Activated CD8-positive, alpha-beta memory T cell treated with anti-CD3 and anti-CD28 coated beads, Interleukin-2, amount 50 U/mL, for 48 hours (primary cell): ENCODE results near the gene FBXW11.
"Not testable (repeated sequence)": the region's sequence is repeated elsewhere in the genome, so short reads cannot be mapped to it uniquely, and the experiment has no call there.

ENCODE experiments used
- DNase-seq: peaks from one replicate; pipeline ENCODE4 v3.0.0-alpha.2; 2020

Gene FBXW11

GRCh38 chr5:171980792-171981191, 25.6 kb downstream of the FBXW11 start:
- DNase-seq, result no peak

DNA sequence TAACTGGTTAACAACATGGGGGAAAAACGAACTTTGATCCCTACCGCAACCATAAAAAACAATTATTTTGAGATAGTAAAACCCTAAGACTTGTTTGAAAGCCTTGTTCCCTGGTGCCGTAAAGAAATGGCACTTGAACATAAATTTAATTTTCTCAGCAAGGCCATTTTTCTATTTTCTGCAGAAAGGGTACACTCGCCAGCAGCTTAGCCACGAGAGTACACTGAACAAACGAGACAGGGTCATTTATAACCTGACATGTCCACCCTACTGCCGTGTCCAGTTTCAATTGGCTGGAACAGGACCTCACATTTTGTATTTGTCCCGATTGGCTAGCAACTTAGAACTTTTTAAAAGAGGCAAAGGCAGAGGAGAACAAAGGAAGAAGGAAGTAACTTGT, 26.8 kb downstream of the FBXW11 start:
- no peak for DNase-seq

GRCh38 chr5:171978519-171978918, 27.9 kb downstream of the FBXW11 start:
- DNase-seq, result no peak

DNA sequence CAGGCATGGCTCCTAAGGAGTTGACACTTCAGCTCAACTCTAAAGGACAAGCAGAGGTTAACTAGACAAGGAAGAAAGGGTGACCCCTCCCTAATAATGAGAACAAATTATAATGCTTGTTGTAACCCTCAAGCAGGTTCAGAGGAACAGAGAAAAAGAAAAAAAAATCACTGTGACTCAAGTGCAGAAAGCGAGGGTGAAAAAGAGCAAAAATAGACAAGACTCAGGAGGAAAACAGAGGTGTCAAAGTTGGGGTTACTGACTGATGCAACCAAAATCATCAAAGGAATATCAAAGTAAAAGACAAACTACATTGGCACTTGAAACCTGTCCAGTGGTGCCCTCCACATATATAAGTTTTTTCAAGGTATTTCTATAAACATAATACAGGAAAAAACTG, 28.4 kb downstream of the FBXW11 start:
- no peak for DNase-seq

GRCh38 chr5:171977244-171977950, 29.0 kb downstream of the FBXW11 start:
- DNase-seq, result not testable (repeated sequence)

DNA sequence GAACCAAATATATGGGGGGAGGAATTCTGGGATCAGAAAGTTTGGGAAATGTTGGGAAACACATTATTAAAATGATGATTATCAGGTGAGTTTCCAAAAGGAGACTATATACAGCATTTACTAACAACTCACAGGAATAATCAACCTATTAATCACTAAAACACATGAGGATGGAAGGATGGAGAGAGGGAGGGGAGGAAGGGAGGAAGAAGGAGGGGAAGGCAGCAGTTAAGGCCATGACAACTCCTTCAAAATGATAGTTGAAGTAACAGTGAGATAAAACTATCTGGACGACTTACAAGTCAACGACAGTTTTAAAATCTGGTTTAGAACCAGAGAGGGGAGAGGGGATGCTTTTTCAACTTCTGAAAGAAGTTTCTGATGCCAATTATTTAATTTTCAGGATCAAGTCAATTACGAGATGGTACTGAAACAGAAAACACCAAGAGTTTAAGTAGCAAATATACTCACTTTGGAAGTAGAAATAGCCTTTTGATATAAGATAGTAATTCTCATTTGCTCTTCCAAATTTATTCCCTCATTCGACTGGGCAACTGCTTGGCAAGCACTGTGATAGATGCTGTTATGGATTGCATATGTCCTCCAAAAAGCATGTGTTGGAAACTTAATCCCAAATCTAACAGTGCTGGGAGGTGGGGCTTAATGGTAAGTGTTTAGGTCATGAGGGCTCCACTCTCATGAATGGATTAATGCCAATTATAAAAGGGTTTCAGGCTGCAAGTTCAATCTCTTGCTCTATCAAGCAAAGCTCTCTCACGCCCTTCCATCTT, 30.4 kb downstream of the FBXW11 start:
- DNase-seq, result no peak

DNA sequence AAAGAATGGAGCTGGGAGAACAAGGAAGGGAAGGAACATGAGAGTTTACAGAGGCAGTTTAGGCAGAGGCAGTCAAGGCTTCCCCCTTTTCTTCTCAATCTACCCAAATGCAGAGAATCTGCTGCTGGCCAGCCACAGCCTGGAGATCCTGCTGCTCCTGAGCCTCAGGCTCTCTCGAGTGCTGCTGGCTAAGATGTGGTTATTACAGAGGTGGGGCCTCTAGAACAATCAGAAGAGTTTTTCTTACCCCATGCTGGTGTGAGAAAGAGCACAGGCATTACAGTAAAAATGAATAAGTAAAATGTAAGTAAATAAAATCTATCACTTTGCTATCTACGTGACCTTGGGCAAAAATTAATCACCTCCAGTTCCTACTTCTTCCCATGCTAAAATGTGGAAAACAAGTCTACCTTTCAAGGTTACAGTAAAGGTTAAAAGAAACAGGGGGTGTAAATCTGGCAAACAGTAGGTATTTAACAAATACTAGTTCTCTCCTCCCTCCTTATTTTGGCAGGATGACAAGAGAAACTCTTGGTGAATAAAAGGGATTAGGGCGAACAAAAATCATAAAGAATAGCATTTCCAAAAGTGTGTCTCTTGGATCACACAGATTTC, 31.1 kb downstream of the FBXW11 start:
- DNase-seq, result no peak

- DNase-seq, result no peak
Measured at GRCh38 chr5:171970826-171971225, 35.6 kb downstream of the FBXW11 start.

- no peak for DNase-seq
Measured at GRCh38 chr5:171969288-171969880, 37.1 kb downstream of the FBXW11 start.

- DNase-seq, result no peak
Measured at GRCh38 chr5:171968531-171968930, 37.9 kb downstream of the FBXW11 start.

GRCh38 chr5:171966964-171967363, 39.5 kb downstream of the FBXW11 start:
- no peak for DNase-seq

GRCh38 chr5:171966270-171966669, 40.2 kb downstream of the FBXW11 start:
- no peak for DNase-seq

- no peak for DNase-seq
Measured at GRCh38 chr5:171965745-171966144, 40.7 kb downstream of the FBXW11 start.

- DNase-seq, result no peak
Measured at GRCh38 chr5:171963416-171963815, 43.0 kb downstream of the FBXW11 start.

DNA sequence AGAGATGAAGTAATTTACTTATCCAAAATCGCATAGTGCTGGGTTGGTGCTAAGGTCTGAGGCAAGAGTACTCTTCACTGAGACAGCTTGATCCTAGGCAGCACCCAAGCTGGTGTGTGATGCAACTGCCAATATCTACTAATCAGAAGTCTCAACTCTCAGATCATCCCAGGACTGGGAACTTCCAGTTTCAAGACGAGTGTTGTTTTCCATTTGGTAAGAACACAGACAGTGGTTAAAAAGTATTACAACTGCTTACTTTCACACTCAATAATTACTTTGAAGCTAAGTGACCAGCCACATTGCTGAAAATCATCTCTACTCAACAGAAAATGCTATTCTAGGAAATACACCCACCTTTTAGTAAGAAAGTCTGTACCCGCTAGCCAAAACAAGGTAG, 45.3 kb downstream of the FBXW11 start:
- no peak for DNase-seq

- DNase-seq, result peak; percentile 72
Measured at GRCh38 chr5:171957591-171958251, 48.7 kb downstream of the FBXW11 start.

DNA sequence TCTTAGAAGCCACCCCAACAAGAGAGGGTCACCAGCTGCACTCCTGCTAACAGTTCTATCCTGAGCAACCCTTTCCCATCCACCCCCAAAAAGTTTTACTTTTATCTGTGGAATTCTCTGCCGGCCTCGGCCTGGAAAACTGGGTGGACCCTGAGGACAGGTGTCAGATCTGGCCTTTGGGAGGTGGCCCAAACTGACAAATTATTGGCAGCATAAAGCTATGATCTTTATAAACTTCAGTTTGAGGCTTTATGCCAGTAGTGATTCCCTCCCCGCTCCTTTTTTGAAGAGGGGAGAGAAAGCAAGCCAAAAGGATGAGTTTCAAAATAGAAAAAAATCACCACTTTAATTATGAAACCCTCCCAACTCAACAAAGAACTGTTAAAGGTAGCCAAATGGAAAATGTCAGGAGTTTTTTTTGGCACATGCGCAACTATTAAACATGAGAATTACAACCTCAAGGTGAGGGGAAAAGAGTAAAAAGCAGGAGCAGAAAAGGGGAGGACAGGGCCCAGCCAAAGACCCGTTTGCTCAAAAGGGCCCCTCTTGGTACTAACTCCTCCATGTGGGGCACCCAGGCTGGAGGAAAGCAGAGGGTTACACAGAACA, 49.4 kb downstream of the FBXW11 start:
- DNase-seq, result no peak

DNA sequence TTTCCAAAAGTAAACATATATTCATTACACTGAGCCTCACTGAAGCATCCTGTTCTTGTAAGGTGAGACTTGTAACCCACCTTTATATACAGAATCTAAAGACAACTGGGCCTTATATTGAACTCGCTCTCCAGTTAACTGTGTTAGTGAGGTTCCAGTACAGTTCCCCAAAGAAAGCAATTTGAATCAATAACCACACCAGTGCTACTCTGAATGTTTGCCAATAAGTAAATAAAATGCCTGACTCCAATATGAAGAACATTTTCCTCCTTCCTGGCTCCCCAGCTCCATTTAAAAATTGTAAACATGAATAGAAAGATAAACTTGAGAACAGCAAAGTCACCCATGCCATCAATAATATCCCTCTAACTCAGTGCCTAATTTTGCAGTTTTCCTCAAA, 50.1 kb downstream of the FBXW11 start:
- DNase-seq, result no peak

GRCh38 chr5:171955761-171956160, 50.7 kb downstream of the FBXW11 start:
- DNase-seq, result no peak

- no peak for DNase-seq
Measured at GRCh38 chr5:171954721-171955120, 51.7 kb downstream of the FBXW11 start.

GRCh38 chr5:171953860-171954701, 52.4 kb downstream of the FBXW11 start:
- DNase-seq, result no peak

- no peak for DNase-seq
Measured at GRCh38 chr5:171952021-171952420, 54.4 kb downstream of the FBXW11 start.
